Muscle layer of colon (tissue), 2 donors: ENCODE data around the gene DDX6.
"Not testable (repeated sequence)": the region's sequence is repeated elsewhere in the genome, so short reads cannot be mapped to it uniquely, and the experiment has no call there.

Experiments used
- H3K27ac ChIP-seq: one replicate; pipeline ENCODE4 v1.7.0; 2013; ENCODE audit warnings: low read depth, mild to moderate bottlenecking, low read length, moderate library complexity
- H3K27me3 ChIP-seq, 2 donors: one replicate each; pipeline ENCODE4 v1.7.0; 2013; ENCODE audit warnings: low read length in 2 of 2, mild to moderate bottlenecking in 2 of 2; ENCODE audit not compliant: insufficient read depth in 2 of 2, control insufficient read depth in 1 of 2
- H3K36me3 ChIP-seq: one replicate; pipeline ENCODE4 v1.7.0; 2013; ENCODE audit warnings: mild to moderate bottlenecking, low read length; ENCODE audit not compliant: insufficient read depth
- H3K4me1 ChIP-seq: one replicate; pipeline ENCODE4 v1.7.0; 2013; ENCODE audit warnings: mild to moderate bottlenecking, low read length; ENCODE audit not compliant: insufficient read depth
- H3K4me3 ChIP-seq, 2 donors: one replicate each; pipeline ENCODE4 v1.7.0; 2013; ENCODE audit warnings: low read length in 2 of 2, low read depth in 1 of 2, mild to moderate bottlenecking in 1 of 2, moderate library complexity in 1 of 2
- H3K9ac ChIP-seq: one replicate; pipeline ENCODE4 v1.7.0; 2013; ENCODE audit warnings: low read length
- H3K9me3 ChIP-seq: one replicate; pipeline ENCODE4 v1.7.0; 2013; ENCODE audit warnings: mild to moderate bottlenecking, low read length
- donor health status: abdominal sarcoma.
- donor health status: Adenocarcinoma of cecum.

The DDX6 gene, protein sequence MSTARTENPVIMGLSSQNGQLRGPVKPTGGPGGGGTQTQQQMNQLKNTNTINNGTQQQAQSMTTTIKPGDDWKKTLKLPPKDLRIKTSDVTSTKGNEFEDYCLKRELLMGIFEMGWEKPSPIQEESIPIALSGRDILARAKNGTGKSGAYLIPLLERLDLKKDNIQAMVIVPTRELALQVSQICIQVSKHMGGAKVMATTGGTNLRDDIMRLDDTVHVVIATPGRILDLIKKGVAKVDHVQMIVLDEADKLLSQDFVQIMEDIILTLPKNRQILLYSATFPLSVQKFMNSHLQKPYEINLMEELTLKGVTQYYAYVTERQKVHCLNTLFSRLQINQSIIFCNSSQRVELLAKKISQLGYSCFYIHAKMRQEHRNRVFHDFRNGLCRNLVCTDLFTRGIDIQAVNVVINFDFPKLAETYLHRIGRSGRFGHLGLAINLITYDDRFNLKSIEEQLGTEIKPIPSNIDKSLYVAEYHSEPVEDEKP

DNA sequence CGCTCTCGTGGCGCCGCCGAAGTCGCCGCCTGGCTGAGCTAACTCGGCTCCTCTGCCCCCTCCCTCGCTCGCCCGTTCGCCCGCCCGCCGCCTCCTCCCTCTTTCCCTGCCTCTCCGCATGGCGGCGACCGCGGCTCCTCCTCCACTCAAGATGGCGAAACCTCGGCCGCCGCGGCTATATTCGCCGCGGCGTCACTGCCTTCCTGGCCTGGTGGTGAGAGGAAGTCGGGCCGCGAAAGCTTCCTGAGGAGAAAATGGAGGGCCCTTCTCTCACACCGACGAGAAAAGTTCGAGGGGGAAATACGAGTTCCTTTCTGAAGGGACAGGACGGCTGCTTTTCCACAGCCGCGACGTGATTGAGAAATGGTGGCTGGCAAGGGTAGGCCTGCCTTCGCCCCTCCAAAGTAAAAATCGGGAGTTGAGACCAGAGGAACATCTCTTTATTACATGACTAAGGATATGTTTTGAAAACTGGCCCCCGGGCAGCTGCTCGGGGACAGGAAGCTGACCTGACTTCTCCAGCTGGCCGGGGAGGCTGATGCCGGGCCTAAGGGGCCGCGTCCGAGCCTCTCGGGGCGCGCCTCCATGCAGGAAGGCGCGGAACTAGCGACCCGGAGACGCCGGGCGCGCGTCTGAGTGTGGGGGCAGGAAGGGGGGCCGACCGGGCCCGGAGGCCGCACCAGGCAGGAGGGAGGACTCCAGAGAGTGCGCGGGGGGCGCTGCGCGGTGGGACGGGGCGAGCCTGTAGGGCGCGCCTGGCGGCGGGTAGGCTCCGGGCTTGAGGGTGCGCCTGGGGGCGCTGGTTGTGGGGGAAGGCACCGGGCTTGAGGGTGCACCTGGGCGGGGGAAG lies at the start of gene DDX6:
TSS of gene DDX6 (minus strand) at position 54 of the 850 bp plus-strand sequence. CDS start 4,913 bp downstream, outside the sequence.
- H3K4me3 ChIP-seq = peak within 1 kb of the TSS; percentile 63 to 86
- peak within 1 kb of the TSS; percentile 100 for H3K9ac ChIP-seq
- no peaks in the 10 kb centered on the region for H3K9me3 ChIP-seq
- no peaks in the 10 kb centered on the region for H3K36me3 ChIP-seq
- peaks cover 19% of the 10 kb centered on the region for H3K4me1 ChIP-seq
- H3K27me3 ChIP-seq = no peaks in the 10 kb centered on the region
- peak within 1 kb of the TSS; percentile 99 for H3K27ac ChIP-seq

DNA sequence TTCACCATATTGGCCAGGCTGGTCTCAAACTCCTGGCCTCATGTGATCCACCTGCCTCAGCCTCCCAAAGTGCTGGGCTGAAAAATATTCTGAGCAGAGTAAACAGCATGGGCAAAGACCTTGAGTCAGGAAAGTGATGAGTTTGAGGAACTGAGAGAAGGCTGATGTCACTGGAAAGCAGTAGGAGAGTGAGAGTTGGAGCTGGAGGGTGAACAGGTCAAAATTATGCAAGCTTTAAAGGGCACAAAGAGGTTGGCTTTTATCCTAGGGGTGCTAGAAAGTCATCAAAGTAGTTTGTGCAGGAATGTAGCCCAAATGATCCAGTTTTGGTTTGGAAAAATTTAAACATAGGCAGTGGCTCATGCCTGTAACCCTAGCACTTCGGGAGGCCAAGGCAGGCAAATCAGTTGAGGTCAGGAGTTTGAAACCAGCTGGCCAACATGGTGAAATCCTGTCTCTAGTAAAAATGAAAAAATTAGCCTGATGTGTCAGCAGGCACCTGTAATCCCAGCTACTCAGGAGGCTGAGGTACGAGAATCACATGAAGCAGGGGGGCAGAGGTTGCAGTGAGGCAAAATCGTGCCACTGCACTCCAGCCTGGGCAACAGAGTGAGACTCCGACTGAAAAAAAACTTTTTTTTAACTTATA lies 48.1 kb upstream of the DDX6 start:
- Histone ChIP-seq H3K9me3 (no peaks in the 10 kb centered on the region), H3K36me3 (no peaks in the 10 kb centered on the region), H3K27me3 (no peaks in the 10 kb centered on the region), H3K4me1 (peaks cover 8% of the 10 kb centered on the region), H3K27ac (no peak overlapping the region), H3K4me3 (no peak overlapping the region), H3K9ac (no peak overlapping the region)

DNA sequence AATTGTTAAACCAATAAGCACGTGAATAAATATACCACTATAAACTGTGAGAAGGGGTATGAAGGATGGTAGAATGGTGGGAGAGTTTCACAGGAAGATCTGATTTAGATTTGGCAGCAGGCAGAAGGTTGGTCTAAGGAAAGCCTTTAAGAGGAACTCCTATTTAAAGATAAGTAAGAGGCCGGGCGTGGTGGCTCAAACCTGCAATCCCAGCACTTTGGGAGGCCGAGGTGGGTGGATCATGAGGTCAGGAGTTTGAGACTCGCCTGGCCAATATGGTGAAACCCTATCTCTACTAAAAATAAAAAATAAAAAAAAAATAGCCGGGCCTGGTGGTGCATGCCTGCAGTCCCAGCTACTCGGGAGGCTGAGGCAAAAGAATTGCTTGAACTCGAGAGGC lies 46.9 kb upstream of the DDX6 start:
- Histone ChIP-seq H3K4me1 (peaks cover 7% of the 10 kb centered on the region), H3K9me3 (no peaks in the 10 kb centered on the region), H3K36me3 (no peaks in the 10 kb centered on the region), H3K27me3 (no peaks in the 10 kb centered on the region), H3K4me3 (no peak overlapping the region), H3K27ac (no peak overlapping the region), H3K9ac (no peak overlapping the region)

DNA sequence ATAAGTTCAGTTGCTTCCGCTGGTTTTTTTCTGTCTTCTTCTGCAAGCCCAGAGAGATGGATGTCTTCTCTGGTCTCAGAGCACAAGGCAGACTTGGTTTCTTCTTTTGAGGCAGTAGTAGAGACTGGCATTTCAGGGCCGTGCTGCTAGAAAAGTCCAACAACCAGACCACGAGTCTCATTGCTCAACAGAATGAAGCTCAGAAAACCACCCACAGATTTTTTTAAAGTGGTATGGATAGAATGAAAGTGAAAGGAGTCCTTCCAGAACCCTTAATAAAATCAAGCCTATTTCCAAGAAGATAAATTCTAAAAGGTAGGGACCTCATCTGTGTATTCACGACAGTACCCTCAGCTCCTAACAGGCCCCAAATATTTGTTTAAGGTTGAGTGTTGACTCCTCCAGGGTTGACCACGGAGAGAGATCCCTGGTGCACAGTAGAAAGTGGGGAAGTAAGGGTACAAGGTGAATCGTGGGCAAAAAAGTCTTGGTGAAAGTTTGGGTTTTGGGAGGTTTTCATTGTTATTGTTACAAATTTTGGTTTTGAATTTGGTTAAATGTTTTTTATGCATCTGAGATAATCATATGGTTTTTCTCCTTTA lies 43.6 kb upstream of the DDX6 start:
- Histone ChIP-seq H3K27ac (no peak overlapping the region), H3K27me3 (no peaks in the 10 kb centered on the region), H3K9me3 (no peaks in the 10 kb centered on the region), H3K9ac (no peak overlapping the region), H3K36me3 (no peaks in the 10 kb centered on the region), H3K4me1 (no peaks in the 10 kb centered on the region), H3K4me3 (no peak overlapping the region)

DNA sequence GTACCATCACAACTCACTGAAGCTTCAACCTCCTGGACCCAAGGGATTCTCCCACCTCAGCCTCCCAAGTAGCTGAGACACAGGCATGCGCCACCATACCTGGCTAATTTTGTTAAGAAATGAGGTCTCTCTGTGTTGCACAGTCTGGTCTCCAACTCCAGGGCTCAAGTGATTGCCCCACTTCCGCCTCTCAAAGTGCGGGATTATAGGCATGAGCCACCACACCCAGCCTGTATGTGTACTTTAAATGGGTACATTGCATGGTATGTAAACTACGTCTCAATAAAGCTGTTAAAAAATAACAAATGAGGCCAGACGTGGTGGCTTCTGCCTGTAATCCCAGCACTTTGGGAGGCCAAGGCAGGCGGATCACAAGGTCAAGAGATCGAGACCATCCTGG lies 36.2 kb upstream of the DDX6 start:
- no peak overlapping the region for H3K4me3 ChIP-seq
- H3K27ac ChIP-seq = no peak overlapping the region
- no peaks in the 10 kb centered on the region for H3K36me3 ChIP-seq
- H3K9me3 ChIP-seq = no peaks in the 10 kb centered on the region
- H3K9ac ChIP-seq = no peak overlapping the region
- no peaks in the 10 kb centered on the region for H3K27me3 ChIP-seq
- H3K4me1 ChIP-seq = no peaks in the 10 kb centered on the region

DNA sequence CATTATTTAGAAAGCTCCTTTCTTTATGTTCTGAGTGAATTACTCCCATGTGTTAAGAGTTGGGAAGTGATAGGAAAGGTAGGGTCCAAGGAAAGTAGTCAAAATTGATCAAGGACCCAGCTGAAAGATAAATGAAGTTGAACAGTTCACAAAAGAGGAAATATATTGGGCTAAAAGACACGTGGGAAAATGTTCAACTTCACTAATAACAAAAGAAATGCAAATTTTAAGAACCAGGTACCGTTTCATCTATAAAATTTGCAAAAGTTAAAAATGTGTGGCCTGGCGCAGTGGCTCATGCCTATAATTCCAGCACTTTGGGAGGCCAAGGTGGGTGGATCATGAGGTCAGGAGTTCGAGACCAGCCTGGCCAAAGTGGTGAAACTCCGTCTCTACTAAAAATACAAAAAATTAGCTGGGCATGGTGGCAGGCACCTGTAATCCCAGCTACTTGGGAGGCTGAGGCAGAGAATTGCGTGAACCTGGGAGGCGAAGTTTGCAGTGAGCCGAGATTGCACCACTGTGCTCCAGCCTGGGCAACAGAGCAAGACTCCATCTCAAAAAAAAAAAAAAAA lies 32.1 kb upstream of the DDX6 start:
- H3K36me3 ChIP-seq, H3K4me1 ChIP-seq, H3K27me3 ChIP-seq, H3K4me3 ChIP-seq, H3K9ac ChIP-seq, H3K9me3 ChIP-seq, H3K27ac ChIP-seq: not testable (repeated sequence)

DNA sequence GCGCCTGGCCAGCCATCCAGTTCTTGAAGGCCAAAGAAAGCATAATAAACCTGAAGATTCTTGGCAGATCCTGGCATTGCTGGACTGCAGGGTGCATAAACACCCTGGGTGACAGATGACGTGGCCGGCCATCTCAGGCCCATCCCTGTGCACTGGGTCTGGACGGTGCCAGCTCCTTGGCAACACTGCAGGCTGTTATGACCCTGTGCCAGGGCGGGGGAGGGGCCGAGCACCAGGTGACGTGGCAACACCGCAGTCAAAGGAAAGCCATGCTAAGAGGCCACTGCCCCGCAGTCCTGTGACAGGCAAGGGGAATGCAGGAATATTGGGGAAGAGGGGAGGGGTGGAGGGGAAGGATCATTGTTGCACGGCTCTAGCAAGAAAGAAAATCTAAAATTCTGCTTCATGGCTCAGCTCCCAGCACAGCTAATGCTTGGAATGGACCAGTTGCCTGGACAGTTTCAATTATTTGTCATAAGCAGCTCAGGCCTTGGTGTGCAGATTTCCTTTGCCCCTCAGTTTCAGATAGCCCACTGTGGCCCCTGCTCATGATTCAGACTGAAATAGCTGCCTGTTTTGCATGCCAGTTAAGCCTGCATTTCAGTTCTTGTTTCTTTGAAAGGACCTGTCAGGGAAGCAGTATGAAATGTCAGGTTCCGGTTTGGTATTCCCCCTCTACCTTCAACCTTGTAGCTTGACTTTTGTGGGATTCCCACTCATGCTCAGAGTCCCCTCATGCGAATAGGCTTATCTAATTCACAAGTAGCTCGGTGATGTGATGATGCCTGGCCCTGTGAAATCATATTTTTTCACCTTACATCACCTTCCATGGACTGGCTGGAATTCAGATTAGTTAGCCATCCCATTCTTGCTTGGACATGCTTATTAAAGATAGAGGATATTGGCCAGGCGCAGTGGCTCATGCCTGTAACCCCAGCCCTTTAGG lies 29.7 kb upstream of the DDX6 start:
- Histone ChIP-seq H3K27ac (peak overlapping the region; percentile 75), H3K36me3 (no peaks in the 10 kb centered on the region), H3K27me3 (no peaks in the 10 kb centered on the region), H3K4me3 (peak overlapping the region; percentile 13 to 20), H3K4me1 (peaks cover 7% of the 10 kb centered on the region), H3K9me3 (no peaks in the 10 kb centered on the region), H3K9ac (no peak overlapping the region)

DNA sequence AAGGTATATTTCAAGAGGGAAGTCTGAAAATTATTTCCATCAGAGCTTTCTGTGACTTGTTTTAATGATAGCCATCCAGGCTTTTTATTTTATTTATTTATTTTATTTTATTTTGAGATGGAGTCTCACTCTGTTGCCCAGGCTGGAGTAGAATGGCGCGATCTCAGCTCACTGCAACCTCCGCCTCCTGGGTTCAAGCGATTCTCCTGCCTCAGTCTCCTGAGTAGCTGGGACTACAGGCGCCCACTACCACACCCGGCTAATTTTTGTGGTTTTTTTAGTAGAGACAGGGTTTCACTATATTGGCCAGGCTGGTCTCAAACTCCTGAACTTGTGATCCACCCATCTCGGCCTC lies 29.0 kb upstream of the DDX6 start:
- not testable (repeated sequence) for H3K27me3 ChIP-seq, H3K27ac ChIP-seq, H3K9me3 ChIP-seq, H3K4me1 ChIP-seq, H3K36me3 ChIP-seq, H3K4me3 ChIP-seq, H3K9ac ChIP-seq

DNA sequence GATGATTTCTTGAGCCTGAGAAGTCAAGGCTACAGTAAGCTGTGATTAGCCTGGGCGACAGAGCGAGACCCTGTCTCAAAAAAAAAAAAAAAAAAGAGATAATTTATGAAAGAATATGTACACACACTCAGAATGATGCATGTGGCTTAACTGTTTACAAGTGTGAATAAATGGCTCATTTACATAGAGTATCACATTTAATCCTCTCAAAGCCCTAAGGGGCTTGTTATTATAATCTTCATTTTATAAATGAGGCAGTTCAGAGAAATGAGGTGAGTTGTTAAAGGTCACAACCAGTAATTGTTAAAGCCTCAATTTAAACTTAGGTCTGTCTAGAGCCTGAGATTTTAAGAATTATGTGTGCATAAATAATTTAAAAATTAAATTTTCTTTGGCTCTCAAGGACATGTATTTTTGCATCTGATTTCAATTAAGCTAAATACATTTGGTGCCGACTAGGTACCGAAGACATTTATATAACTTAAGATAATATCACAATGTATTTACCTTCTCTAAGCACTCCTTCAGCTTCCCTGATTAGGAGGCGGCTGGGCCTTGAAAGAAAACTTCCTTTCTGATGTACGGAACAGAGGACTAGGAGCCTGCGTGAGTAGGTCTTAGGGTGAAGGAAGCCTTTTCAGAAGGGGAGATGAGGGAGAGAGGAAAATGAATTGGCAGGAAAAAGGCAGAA lies 28.5 kb upstream of the DDX6 start:
- H3K4me1 ChIP-seq = peaks cover 7% of the 10 kb centered on the region
- no peak overlapping the region for H3K9ac ChIP-seq
- no peaks in the 10 kb centered on the region for H3K36me3 ChIP-seq
- H3K9me3 ChIP-seq = no peaks in the 10 kb centered on the region
- no peak overlapping the region for H3K27ac ChIP-seq
- no peaks in the 10 kb centered on the region for H3K27me3 ChIP-seq
- no peak overlapping the region for H3K4me3 ChIP-seq

DNA sequence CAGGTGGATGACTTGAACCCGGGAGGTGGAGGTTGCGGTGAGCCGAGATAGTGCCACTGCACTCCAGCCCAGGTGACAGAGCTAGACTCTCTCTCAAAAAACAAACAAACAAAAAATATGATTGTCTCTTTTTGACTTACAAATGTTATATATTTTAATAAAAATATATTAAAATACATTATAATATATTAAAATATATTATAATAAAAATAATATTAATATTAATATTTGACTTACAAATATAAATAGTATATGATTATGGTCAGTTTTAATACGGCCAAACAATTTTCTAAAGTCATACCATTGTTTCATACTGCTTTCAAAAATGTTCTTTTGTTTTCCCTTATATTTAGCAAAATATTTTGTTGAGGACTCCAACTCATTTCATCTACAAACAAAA lies 27.2 kb upstream of the DDX6 start:
- Histone ChIP-seq H3K27ac (no peak overlapping the region), H3K9ac (no peak overlapping the region), H3K4me3 (no peak overlapping the region), H3K27me3 (no peaks in the 10 kb centered on the region), H3K4me1 (peaks cover 7% of the 10 kb centered on the region), H3K36me3 (no peaks in the 10 kb centered on the region), H3K9me3 (no peaks in the 10 kb centered on the region)
